OCI-M1 (cell line): Measurements from ENCODE around the gene KCND1.

ENCODE experiments used
- DNase-seq: peaks from one replicate; lab custom pipeline; 2025; lab: John Stamatoyannopoulos, UW

Gene KCND1

DNA sequence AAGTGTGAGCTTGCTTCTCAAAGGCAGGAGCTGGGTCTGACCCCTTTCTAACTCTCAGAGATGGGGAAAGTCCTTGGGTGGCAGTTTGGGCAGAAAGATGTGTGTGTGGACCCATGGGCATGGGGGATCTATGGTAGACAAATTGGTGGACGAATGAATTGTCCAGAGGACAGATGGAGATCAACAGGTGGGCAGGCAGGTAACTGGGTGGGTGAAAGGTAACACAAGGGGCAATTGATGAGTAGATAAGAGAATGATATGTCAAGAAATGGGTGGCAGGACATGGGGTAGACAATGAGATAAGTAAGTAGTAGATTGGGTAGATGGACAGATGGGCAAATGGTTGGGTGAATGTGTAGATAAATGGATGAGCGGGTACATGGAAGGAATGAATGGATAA is 2.9 kb upstream of the KCND1 start:
- DNase-seq: no peak

DNA sequence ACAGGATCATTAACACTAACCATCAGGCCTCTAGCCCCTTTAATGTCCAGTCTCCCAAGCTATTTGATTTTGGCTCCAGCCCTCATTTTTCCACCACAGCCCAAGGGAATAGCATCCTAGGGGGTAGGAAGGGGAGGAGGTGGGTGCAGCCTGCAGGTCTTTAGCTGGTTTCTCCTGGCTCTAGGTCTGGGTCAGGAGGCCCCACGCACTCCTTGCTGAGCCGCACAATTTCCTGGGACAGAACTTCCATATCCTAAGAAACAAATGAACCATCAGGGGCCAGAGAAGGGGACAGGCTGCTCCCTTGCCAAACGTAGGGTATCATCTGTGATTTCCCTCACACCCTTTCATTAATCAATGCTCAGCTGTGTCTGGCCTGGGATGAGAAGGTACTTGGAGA is 2.4 kb upstream of the KCND1 start:
- no peak for DNase-seq

DNA sequence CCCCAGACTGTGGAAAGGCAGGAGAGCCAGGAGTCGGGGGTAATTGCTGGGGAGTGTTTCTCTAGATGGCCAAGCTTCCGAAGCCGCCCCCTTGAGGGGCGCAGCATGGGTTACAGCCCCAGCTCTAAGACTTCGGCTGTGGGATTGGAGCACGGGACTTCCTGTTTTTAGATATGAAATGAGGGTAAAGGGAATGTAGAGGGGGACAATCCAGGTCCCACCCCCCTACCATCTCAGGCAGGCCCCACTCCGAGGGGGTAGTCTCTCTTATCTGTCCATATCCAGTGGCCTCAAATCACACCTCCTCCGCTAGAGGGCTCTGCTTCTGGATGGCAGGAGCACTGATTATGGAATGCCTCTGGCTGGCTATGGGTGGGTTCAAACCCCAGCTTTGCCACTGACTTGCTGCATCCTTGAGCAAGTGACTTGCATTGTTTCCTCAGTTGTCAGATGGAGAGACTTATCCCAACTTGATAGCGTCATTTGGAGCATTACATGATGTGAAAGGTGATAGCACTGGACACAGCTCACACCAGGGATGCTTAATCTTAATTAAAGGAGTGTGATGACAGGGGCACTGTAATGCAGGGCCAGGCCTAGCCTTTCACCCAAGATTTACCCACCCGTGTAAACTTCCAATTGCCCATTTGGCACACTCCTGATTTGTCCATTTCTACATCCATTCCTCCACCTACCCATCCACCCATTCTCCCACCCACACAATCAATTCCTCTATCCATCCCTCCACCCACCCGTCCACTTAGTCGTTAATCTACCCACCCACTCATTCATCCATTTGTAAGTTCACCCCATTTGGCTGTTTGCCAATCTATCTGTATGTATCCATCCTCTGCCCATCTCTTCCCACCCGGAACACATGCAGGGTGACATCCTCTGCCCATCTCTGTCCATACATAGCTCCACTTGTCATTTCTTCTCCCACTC is 848 bp upstream of the KCND1 start:
- DNase-seq: peak; percentile 74

DNA sequence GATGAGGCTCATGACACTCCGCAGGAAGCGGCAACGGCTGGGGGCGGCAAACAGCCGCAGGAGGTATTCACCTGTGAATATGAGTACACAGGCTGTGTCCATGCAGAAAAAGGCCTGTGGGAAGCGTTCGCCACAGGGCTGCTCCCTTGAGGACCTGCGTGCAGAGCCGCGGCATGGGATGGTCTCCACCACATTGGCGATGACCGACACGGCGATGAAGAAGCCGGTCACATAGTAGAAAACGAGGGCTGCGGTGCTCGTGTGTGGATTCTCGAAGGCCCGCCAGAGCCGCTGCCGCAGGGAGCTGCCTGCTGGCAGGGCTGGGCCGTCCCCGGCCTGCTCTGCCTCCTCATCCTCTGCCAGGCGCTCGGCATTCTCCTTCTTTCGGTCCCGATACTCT is 2.2 kb downstream of the KCND1 start:
- DNase-seq: no peak

DNA sequence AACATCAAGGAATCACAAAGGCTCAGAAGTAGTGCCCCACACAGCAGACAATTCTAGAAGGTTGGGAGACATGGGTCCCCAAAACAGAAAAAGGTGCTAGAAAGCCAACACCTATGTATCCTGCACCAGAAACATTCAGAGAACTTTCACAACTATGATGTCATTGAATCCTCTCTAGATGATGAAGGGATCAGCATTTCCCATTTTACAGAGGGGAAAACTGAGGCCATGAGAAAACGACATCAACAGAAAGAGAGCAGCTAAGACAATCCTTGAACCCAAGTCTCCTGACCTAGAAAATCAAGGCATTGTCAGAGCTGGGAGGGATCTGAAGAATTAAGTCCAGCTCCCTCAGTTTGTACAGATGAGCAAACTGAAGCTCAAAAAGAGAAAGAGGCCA is 3.3 kb downstream of the KCND1 start:
- DNase-seq: no peak

DNA sequence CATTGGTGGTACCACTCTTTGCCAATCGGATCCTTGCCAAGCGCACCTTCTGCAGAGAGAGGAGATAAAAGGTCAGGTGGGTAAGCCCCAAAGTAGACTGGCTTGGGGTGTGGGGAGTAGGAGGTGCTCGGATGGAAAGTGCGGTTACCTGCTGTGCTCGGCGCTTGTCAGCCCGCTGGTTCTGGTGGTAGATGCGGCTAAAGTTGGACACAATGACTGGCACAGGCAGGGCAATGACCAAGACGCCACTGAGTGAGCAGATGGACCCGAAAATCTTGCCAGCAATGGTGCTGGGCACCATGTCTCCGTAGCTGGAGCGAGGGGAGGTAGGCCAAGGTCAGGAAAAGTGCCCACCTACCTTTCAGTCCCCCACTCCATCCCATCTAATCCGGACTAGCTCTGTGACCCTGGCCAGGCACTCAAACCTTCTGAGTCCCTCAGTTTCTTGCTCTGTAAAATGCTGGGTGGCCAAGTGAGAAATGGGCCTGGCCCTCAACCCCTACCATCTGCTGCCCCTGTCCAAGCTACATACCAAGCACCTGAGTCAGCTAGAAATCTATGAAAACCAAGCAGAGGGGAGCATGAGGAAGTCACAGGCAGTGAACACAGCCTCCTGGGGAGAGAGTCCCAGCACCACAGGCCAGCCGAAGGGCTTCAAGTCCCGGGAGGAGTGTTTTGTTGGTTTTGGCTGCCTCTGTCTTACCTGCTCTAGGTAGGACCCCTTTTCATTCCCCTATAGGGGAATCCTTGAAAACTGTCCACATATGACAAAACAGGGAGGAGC is 4.7 kb downstream of the KCND1 start:
- no peak for DNase-seq

DNA sequence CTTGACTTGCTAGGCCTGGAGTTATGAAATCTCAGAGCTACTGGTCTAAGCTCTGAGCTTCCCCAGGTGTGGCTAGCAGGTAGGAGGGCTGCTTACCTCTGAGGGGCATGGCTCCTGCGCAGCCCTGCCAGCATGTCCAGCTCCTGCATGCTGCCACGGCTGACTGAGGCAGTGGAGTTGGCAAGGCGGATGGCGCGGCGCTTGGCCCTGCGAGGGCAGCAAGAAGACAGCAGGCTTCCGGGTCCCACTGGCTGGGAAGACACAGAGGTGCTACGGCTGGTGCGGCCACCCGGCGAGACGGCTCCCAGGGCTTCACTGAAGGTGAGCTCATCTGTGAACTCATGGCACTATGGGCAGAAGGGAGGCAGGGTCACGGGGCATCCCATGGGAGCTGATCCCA is 5.7 kb downstream of the KCND1 start:
- no peak for DNase-seq

DNA sequence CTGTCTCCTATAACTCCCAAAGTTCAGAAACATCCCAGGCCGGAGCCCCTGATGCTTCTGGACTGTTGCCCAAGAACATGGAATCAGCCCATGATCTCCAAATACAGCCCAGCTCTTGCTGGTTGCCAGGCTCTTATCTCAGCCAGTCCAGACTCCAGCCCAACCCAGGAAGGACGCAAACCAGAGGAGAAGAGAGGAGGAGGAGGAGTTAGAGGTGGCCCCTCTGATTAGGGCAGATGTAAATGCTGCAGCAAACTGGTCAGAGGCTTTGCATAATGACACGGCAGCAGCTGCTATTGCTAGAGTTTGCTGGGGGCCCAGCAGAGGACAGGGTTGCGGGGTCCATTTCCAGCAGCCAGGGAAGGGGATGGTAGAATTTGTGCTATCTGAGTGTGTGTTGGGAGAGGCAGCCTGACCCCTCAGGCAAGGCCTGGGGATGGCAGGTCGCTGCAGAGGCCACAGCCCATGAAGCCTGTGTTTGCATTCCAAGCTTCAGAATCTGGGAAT is 10.0 kb downstream of the KCND1 start:
- peak; percentile 92 for DNase-seq

DNA sequence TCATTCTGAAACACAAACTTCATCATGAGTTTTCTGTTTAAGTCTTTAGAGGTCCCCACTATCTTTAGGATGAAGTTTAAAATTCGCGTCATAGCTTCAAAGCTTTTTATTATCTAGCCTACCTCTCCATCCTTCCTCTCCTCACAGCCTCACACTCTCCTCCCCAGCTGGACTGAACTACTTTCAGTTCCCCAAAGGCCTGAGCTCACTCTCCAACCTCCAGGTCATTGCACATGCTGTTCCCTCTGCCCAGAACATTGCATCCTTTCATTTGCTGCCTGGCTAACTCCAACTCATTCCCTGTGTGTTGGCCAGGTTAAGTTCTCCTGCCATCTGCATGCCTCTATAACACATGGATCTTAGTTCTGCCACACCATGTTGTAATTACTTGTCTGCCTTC is 11.4 kb downstream of the KCND1 start:
- peak; percentile 6 for DNase-seq

DNA sequence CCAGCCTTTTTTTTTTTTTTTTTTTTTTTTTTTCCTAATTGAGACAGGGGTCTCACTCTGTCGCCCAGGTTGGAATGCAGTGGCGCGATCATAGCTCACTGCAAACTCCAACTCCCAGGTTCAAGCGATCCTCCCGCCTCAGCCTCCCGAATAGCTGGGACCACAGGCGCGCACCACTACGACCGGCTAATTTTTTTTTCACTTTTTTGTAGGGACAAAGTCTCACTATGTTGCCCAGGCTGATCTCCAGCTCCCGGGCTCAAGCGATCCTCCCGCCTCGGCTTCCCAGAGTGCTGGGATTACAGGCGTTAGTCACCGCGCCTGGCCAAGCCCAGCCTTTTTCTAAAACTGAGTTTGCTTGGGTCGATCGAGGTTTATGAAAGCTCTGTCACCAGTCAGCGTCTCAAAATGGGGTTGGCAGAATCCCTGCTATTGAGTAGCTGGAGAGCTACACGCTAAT is 13.0 kb downstream of the KCND1 start:
- DNase-seq: peak; percentile 57

DNA sequence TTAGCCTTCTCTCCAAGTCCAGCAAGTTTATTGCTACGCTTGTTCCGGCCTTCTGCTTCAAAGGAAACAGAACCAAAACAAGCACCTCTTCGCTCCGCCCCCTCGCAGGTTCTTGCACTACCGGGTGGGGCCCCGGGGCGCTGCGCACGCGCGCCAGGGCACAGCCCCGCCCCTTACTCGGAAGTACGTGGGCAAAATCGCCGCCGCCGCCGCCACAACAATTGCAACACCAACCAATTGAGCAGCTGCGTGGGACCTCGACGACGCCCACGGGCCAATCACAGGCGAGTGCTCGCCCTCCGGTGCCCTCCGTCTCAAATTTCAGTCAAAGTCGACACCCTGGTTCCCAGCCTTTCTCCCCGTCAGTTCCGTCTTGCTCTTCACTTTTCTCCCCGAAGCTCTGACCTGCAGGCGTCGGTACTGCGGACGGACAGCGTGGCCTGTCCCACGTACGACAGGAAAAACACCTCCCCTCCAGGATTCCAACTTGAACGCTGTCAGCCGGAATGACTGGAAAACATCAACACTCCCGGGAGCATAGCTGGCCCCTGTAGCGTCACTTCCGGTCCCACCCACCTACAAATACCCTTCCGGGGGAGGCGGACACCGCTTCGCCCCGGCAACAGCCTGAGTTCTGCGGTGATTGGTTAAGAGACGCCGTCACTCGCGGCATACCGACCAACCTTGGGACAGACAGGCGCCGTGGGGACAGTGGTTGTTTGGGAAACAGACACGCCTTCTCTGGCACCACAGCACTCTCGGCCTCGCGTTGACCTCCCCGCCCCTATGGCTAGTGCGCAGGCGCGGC is 13.6 kb downstream of the KCND1 start:
- peak; percentile 97 for DNase-seq

DNA sequence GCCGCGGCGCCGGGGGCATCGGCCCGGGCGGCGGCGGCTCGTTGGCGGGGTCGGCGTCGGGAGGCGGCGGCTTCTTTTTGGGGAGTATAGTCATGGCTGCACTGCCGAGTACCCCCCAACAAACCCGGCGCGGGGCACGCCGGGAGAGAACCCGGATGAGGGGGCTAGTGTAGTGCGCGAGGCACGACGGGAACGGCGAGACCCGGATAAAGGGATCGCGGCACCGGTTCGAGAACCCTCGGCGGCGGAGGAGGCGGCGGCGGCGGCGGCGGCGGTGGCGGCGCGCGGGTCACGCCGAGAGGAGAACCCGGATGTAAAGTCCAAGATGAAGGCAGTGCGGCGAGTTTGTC is 14.2 kb downstream of the KCND1 start, which contains the start of gene OTUD5:
TSS of gene OTUD5 (minus strand) at position 131 of the 350 bp plus-strand sequence. CDS start at position 94, 37 bp downstream.
- DNase-seq: peak; percentile 86

DNA sequence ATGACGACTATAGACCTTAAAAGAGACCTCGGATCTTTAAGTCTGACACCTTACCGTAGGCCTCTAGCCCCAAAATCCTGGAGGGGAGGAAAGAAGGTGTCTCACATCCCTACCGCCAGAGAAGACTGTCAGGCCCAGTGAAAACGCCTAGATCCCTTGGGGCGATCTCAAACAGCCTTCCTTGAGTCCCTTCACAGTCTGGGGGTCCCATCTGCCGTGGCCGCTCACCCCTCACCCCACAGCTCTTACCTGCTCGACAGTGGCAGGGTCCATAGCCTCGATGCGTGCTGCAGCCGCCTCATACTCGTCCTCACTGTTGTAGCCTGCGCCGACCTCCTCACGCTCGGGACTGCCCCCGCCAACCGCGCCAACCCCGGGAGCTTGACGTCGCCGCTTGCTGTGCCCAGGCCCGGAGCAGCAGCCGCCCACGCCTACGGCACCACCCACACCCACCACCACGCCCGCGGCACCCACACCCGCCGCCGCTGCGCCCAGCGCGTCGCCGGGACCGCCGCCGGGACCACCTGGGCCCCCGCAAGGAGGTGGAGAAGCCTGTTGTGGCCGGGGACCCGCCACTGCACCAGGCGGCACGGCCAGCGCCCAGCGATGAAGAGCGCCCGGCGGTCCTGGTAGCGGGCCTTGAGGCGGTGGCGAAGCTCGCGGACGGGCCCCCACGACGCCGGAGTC is 14.8 kb downstream of the KCND1 start:
- peak; percentile 24 for DNase-seq

DNA sequence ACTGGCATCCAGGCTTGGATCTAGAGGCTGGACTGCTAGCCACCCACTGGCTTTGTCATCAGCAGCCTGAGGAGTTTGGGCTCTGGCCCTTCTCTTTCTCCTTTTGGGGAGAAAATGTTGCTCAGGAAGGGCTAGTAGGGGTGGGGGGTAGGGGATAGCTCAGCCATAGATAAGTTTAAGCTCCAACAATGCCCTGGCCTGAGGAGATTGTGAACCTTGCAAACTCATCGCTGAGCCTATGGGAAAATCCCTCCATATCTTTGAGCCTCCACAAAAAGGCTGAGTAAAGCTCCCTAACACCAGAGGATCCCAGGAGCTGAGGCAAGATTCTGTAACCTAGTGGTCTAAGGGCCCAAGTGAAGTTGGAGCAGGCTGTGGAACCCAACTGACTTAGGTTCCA is 23.1 kb downstream of the KCND1 start:
- no peak for DNase-seq

DNA sequence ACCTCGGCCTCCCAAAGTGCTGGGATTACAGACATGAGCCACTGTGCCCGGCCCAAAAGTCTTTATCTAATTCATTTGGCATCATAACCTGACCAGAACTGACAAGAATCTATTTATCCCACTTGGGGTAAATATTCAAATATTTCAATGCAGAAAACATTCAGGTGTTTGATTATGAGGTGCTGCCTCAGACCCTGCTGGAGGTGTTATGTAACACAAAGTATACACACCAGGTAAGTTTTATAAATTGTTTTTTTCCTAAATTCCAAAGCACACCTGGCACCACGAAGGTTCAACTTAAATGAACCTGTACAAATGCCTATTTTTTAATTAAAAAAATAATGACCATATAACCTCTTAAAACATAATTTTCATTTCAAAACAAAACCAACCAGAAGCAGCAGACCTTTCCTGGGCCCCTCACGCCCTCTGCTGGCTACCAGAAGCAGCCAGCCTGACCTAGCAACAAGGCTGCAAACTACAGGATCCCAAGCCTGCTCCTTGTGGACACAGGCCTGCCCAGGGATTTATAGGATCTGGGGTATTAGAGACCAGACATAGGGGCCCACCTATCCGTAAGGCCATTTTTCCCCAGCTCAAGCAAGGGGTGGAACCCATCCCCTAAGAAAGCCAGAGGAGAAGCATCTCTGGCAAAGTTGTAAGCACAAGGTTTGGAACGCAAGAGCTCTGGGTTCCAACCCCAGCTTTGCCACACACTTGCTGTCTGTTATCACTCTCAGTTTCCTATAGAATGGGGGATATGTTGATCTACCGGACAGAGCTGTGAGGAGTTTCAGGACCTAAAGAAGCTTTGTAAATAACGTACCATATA is 25.9 kb downstream of the KCND1 start:
- peak; percentile 68 for DNase-seq

DNA sequence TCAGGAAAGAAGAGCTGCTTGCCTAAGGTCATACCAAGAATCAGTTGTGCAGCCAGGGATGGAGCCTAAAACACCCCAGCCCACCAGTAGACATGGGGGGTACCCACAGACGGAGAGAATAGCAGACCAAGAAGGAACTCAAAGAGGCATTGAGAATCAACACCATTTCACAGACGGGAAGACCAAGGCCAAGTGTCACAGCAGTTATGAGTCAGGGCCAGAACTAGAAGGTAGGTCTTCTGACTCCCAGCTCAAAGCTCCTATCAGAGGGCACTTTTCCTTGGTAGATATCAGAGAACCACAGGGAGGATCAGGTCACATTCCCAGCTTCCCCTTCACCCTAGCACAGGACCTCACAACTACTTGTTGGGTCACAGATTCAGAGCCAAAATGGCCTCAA is 28.7 kb downstream of the KCND1 start:
- DNase-seq: peak; percentile 40

DNA sequence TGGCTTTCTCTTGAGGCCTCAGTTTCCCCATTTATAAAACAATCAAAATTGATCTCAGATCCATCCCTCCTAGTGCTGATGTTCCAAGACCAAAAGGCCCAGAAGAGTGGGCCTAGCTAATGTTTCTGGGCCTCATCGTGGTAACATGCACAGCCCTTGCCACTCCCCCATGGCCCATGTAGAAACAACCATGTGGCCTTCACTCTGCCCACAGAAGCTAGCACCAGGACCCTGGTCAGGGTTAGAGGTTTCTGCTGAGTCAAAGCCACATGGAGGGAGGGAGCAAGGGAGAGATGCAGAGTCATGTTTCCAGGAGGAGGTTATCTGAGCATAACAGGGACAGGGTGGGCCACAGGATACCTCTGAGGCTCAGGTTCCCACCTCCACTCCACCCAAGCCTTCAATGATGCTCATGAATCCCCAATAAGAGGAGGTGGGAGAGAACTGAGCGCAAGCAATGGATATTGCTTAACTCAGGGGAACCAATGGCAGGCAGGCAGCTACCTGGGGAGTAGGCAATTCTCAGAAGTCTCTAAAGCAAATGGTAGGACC is 31.2 kb downstream of the KCND1 start:
- DNase-seq: peak; percentile 92

DNA sequence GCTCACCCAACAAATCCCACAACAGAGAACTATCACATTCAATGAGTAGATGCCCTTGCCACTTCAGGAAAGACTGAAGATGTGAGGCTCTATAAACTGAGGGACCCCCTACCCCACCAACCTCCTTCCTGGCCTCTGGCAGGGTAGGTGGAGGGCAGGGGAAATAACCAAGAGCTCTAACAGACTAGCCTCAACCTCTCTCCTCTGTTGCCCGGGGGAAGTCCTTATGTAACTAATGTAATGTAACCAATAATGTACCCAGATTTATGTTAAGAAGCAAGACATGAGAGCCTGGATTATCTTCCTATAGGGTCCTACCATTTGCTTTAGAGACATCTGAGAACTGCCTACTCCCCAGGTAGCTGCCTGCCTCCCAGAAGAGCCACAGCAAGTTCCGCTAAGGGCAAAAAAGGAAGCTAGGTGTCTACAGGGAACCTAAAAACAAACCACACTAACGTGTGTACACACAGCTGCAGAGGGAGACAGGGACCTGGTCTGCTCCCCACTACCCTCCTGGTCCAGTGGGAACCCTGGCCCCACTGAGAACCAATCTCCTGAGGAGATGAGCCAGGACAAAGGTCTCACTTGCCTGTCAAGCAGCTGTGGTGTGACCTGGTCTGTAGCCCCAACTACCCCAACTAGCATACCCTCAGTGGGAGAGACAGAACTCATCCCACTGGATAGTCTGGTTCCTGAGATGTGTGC is 32.0 kb downstream of the KCND1 start:
- peak; percentile 32 for DNase-seq

DNA sequence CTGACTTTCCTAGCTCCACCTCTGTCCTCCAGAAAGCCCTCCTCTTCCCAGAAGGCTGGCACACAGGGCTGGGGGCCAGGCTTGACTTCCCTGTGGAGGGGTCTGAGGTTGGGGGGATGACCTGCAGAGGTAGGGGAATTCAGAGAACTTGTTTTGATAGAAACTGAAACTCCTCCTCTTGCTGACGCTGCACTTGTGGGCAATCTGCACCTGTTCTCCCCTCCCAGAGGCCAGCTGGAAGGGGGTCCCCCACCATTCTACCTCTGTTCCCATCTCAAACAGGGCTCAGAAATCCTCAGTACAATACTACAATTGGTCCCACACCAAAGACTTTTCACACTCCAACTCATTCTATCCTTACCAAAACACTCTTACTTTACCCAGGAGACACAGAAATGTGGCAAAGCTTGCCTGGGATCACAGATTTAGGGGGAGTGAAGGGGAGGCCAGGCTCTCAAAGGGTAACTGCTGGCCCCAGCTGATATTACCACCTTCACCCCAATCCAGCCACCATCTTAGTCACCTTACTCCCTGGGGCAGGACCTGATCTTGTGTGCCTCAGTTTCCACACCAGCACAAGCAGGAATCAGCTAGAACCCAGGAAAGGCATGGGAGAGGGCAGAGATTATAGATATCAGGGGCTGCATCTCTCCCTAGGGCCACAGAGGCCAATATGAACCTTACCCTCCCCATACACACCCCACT is 32.8 kb downstream of the KCND1 start:
- peak; percentile 58 for DNase-seq
